ENCODE measurements around the gene C2CD2L.
A peak's percentile ranks its signal among the peaks of the same experiment; 100 is the strongest.
"Not testable (repeated sequence)": the region's sequence is repeated elsewhere in the genome, so short reads cannot be mapped to it uniquely, and the experiment has no call there.

Gene C2CD2L

DNA sequence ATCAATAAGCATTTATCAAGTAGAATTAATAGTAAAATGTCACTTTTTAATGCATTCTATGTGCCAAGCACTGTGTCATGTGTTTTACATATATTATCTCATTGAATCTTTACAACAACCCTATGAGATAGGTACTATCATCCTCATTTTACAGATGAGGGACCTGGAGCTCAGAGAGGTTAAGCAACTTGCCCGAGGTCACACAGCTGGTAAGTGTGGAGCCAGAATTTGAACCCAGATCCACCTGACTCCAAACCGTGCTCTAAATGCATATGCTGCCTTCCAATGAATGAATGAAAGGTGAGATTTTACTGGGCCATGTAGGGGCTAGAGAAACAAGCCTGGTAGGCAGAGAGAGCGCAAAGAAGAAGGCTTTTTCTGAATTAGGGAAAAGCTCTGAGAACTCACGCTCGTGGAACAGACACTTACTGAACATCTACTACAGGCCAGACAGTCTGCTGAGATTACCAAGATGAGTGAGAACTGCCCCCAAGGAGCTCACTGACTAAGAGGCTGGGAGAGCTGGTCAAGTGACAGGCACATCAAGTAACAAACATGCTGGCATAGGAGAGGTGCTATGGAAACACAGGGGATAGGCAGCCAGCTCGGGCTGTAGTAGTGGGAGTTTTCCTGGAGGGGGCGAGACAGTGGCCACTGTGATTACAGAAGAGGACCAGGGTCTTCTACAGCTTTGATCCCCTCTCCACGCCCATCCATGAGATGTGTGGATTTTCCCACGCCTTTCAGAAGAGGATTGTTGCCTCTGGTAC is 46.1 kb downstream of the C2CD2L start:
- DNase-seq, result no peak

- no peak for DNase-seq
Observed at GRCh38 chr11:119154178-119154577, 47.0 kb downstream of the C2CD2L start.

- DNase-seq, result peak; percentile 53
Observed at GRCh38 chr11:119155733-119156492, 48.8 kb downstream of the C2CD2L start.

DNA sequence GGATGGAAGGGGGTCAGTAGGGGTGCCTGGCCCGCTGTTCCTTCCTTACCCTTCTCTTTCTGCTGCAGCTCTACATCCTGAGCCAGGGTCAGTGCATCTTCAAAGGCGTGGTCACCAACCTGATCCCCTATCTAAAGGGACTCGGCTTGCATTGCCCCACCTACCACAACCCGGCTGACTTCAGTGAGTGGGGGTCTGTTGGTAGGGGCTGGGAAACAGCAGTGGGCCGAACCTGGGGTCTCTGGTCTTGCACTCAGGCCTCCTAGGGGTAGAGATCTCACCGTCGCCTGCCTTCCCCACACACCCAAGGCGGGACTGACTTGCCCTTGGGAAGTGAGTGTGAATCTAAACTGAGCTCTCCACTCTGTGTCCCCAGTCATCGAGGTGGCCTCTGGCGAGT is 49.4 kb downstream of the C2CD2L start:
- DNase-seq, result no peak

DNA sequence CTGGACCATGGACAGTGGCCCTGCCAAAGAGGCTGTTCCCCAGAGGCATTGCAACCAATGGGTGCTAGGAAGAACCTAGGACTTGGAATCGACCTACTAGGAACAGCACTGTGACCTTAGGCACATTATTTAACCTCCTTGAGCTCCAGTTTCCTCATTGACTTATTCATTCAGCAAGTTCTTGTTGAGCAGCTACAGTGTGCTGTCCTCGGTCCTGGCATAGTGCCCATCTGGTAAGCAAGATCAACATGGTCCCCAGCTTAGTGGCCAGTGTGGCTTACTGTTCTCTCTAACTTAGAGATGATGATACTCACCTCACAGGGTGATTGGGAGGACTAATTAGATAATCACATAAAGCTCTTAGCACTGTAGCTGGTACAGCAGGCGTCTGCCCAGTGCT is 49.9 kb downstream of the C2CD2L start:
- peak; percentile 49 for DNase-seq

DNA sequence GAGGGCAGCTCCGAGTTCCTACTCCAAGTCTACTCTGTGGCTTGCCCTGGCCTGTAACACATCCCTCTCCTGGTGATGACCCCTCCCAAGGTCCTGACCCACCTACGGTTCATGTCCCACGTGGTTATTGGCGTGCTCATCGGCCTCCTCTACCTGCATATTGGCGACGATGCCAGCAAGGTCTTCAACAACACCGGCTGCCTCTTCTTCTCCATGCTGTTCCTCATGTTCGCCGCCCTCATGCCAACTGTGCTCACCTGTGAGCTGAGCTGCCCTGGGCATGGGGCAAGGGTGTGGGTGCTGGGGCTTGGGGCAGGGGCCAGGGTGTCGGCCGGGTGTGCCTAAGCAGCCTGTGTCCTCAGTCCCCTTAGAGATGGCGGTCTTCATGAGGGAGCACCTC is 51.3 kb downstream of the C2CD2L start:
- DNase-seq, result no peak

DNA sequence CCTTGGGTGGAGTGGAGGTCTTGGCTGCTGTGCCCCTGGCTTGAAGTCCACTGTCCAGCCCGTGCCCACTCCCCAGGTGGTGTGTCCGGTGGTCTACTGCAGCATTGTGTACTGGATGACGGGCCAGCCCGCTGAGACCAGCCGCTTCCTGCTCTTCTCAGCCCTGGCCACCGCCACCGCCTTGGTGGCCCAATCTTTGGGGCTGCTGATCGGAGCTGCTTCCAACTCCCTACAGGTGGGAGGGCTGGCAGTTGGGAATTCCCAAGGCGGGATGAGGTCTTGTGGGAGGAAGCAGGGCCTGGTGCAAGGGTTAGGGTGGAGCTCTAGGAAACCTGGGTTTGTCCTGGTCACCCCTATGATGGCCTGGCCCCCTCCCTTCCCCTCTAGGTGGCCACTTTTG is 53.0 kb downstream of the C2CD2L start:
- DNase-seq, result no peak

DNA sequence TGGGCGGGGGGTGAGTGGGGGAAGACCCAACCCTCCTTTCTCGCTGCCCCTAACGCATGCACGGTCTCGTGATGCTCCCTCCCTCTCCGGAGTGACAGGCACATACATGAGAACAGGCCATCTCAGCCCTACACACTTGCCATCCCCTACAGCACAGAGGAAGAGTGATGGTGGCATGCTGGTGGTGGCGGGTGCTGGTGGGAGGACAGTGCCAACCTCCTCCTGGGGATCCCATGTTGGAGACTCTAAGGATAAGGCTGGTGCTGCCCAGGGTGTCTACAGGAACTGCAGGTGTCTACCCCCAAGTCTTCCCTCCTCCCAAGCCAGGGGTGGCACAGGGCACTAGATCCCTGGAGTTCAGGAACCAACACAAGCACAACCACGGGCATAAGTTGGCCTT is 54.7 kb downstream of the C2CD2L start:
- no peak for DNase-seq

- DNase-seq, result no peak
Observed at GRCh38 chr11:119166368-119167076, 59.4 kb downstream of the C2CD2L start.

- not testable (repeated sequence) for DNase-seq
Observed at GRCh38 chr11:119167077-119167458, 59.9 kb downstream of the C2CD2L start.

- no peak for DNase-seq
Observed at GRCh38 chr11:119167933-119168332, 60.8 kb downstream of the C2CD2L start.
